ENCODE results near the gene GNAI1.
A peak's percentile ranks its signal among the peaks of the same experiment; 100 is the strongest.

Gene GNAI1

DNA sequence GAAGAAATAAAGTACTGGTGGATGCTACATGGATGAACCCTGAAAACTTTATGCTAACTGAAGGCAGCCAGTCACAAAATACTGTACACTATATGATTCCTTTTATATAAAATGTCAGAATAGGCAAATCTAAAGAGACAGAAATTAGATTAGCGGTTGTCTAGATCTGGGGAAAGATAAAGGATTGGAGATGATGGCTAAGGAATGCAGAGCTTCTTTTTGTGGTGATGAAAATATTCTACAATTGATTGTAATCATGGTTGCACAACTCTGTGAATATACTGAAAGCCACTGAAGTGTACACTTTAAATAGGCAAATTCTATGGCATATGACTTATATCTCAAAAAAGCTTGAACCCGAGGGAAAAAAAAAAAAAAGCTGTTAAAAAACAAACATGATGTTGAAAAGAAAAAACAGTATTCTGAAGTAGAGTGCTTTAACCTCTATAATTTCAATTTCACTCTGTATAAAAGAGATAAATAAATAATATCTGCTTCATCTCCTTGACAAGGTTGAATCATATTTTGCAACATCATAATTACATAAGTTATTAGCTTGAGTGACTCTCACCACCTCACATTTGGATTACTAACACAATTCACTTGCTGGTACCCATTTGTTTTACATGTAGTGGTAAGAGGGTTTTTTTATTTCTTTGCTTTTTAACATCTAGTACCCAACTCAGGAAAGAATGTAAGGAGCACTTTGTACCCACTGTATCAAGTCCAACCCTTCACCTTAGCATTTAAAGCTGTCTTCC is 2.8 kb upstream of the GNAI1 start:
- no peak for DNase-seq (ENCODE audit: low read depth in 4 of 4, low spot score in 1 of 4)

DNA sequence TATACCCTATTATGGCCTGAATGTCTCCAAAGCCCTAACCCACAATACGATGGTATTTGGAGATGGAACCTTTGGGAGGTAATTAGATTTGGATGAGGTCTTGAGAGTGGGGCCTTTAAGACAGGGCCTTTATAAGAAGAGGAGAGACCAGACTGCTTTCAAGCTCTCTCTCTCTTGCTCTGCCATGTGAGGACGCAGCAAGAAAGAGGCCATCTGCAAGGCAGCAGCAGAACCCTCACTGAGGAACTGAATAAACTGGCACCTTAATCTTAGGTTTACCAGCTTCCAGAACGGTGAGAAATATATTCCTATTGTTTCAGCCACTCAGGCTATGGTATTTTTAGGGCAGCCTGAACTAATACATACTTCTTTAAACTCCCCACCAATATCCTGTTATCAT is 2.0 kb upstream of the GNAI1 start:
- DNase-seq (ENCODE audit: low read depth in 4 of 4, low spot score in 1 of 4), result no peak

DNA sequence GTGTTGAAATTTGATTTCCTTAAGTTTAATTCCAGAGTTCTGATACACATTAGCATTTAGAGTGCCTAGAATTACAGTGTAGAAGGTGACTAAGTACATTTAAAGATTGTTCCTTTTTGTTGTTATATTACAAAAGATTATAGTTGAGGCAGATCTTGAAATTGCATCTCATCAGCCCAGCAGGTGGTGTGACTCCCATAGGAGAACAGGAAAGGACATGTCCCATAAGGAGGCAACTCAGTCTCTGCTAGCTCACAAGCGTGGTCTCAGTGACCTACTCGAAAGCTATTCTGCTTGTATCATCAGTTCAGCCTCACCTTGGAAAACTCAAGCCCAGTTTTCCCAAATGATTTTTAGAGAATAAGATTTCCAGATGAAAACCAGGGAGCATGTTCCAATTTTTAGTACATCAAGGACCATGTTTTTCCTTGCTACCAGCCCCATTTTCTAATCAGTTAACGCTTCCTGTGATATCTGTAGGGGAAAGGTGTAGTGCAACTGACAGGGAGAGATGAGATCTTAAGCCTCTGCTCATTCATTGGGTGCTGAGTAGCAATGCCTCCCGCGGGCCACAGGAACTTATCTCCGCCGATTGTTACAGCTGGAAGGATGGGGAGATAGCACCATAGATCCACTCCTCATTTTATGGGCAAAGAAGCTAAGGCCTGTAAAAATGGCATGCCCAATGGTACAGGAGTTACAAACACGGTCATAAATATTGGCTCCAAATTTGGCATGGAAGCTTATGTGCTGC is 1.1 kb upstream of the GNAI1 start:
- no peak for DNase-seq (ENCODE audit: low read depth in 4 of 4, low spot score in 1 of 4)

DNA sequence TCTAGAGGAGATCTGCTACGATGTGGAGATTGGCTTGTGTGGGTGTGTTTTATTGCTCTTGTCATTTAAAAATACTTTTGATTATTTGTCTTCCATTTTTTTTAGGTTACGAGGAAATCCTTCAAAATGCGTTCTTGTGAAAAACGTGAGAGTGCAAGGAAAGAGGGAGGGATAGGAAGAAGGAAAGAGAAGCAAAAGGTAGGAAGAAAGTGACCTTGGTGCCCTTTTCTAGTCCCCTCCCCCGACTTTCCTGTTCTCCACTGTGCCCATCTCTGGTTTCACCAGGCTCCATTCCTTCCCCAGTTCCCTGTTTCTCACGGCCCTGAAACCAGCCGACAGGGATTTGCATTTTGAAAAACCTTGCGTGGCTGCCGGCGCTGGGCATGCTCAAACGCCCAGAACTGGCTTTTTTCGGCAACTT is 506 bp upstream of the GNAI1 start:
- DNase-seq (ENCODE audit: low read depth in 4 of 4, low spot score in 1 of 4), result no peak

DNA sequence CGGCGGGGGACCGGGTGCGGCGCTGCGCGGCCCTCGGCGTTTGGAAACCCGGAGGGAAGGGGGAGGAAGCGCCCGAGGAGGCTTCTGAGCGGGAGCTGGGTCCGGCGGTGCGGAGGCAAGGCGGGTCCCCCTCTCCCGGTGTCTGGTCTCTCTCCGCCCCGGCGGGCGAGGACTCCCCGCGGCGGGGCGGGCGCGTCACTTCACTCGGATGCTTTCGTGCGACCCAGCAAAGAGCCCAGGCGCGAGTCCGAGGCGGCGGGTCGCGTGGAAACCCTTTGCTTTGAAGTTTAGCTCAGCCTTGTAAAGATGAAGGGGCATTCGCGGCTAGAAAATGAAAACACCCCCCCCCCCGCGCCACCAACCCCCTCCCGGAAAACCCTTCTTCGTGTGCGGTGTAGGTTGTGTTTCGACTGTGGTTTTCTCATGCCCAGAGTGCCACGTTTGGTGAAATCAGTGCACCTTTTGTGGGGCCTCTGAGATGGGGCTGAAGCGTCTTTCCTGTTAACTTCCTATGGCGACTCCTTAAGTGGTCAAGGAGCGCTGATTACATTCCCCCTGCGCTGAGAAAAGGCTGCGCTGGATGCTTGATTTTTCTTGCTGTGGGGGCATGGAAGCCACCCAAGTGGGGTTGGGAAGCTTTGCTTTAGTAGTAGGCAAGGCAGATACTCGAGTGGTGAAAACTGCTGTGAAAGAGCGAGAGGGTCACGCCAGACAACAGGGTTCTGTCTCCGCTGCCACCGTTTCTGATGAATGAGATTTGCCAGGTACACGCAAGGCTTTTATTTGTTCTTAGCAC is 876 bp downstream of the GNAI1 start:
- DNase-seq (ENCODE audit: low read depth in 4 of 4, low spot score in 1 of 4), result no peak

DNA sequence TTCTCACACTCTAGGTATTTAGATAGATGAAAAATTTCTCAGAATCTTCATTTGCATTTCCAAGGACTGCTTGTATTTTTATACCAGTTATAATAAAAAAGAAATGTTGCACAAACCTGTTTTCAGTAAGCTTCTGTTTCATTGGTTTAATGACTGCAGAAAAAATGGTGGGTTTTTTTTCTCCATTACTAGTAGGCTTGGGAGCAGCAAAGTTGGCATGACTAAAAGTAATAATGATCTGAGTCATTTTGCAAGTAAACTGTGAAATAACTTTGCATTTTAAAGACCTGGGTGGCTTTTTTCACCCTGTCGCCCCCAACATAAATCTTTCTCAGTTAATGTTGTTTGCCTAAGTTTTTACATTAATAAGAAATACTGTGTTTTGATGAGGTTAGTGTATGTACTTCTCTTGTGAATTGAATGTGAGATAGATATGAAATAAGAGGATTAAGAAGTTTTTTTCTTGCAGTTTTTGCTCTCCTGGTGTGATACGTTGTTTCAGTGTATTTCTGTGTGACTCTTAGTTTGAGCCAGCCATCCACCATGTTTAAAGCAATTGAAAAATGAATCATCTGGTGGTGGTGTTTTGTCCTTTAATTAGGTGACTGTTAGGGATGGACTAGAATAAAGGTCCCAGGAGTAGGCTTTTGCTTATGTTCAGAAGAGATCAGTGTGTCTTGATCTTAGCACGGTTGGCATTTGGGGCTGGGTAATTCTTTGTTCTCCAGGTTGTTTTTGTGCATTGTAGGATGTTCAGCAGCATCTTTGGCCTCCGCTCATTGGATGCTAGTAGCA is 1.8 kb downstream of the GNAI1 start:
- no peak for DNase-seq (ENCODE audit: low read depth in 4 of 4, low spot score in 1 of 4)

DNA sequence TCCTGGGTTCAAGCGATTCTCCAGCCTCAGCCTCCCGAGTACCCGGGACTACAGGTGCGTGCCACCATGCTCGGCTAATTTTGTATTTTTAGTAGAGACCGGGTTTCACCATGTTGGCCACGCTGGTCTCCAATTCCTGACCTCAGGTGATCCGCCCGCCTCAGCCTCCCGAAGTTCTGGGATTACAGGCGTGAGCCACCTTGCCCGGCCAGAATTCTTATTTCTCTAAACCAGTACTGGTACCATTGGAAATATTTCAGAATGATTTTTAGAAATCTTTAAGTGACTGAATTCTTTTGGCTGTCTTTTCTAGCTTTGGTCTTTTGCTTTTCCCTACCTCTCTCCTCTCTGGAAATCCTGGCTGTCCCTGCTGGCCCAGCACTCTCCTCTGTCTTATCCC is 2.8 kb downstream of the GNAI1 start:
- no peak for DNase-seq (ENCODE audit: low read depth in 4 of 4, low spot score in 1 of 4)

DNA sequence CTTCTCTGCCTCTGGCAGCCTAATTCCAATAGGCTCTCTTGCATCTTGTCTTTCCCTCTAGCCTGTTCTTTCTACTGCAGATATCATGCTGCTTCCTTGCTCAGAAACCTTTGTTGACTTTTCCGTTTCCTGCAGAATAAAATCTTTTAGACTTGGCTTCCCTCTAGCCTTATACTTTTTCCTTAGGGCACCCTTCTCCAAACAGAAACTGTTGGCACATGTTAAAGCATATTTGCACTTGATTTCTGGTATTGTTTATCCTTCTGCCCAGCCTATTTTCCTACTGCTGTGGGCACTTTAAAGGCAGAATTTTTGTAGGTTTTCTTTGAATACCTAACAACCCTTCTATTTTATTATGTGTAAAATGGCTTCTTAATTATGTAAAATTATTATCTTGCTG is 4.6 kb downstream of the GNAI1 start:
- no peak for DNase-seq (ENCODE audit: low read depth in 4 of 4, low spot score in 1 of 4)

DNA sequence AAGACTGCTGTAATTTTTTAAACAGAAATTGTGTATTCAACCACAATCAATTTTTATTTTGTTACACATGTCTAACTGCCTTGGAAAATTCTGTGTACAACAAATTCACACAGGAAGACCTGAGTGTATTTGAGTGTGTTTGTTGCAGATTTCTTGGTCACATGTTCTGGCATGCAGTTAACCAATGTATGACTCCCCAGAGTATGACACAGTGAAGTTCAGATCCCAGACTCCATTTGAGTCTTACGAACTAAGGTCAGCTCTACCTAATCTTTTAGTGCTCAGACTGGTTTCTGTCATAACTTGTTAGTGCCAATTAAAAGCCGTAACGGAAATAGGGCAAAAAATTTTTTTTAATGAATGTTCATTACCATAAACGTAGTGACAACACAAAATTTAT is 5.8 kb downstream of the GNAI1 start:
- no peak for DNase-seq (ENCODE audit: low read depth in 4 of 4, low spot score in 1 of 4)

DNA sequence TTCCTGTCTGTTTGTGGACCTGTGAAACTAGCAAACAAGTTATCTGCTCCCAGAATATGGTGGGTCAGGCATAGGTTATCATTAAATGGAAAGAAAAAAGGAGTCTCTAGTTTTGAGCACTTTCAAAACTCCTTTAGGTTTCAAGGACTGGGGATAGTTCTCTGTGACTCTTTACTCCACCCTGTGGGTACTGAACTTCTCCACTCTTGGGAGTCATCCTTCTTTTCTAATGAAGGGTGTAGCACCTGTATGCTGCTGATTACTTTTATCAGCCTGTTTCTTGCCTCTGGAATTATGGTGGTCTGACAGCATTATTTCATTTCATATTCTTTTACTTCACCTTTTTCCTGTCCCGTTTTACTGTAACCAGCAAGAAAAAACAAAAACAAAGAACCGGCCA is 6.7 kb downstream of the GNAI1 start:
- DNase-seq (ENCODE audit: low read depth in 4 of 4, low spot score in 1 of 4), result no peak

DNA sequence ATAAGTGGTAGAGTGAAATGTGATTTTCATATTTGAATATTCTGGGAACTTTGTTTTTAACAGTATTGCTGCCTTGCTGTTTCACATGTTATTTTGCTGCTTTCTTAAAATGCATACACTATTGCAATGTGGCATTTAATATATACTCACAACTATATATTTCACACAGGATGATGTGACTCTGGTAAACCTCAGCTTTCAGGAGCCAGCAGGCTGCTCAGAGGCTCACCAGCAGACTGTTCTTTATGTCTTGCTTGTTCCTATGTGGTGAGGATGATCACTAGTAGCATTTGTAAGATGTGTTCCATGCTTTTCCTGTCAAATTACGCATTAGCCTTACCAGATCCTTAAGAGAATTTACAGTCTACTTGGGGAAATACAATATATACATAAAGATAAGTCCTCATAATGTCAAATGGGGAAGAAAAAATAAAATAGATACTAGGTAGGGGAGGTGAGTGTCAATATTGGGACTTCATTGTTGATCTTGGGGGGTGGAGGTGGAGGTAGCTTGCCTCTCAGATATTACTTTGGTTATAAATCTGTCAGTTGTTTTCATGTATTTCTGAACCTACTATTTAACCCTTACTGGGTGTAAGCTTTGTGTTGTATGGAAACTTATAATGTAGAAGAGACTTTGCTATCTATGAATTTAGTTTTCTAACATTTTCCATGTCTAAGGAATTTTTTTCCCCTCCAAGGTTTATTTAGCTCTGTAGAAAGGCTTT is 8.4 kb downstream of the GNAI1 start:
- no peak for DNase-seq (ENCODE audit: low read depth in 4 of 4, low spot score in 1 of 4)

DNA sequence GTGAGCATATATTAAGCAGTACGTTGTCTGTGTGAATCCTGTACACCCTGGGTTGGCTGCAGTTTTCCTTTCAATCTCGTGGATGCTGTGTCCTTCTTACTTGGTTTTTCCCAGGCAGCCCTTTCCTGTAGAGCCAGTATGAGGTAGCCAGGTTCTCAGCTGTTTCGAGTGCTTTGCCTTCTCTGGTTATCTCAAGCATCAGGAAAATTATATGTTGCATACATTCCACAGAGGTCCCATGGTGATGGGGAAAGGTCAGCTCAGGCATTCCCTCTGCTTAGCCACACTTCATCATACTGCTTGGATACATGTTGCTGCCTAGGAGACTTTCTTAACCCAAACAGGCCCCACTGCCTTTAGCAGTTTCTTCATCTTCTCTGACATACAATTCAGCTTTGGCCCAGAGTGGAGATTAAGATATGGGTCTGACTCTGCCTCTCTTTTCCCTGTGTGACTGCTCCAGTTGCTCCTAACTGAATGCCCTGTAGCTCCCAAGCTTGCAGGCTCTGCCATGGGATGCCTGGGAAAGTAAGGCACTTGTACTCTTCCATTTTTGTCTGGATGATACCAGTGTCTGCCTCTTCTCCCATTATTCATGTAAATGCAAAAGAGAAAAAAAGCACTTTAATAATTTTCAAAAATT is 11.3 kb downstream of the GNAI1 start:
- no peak for DNase-seq (ENCODE audit: low read depth in 4 of 4, low spot score in 1 of 4)

DNA sequence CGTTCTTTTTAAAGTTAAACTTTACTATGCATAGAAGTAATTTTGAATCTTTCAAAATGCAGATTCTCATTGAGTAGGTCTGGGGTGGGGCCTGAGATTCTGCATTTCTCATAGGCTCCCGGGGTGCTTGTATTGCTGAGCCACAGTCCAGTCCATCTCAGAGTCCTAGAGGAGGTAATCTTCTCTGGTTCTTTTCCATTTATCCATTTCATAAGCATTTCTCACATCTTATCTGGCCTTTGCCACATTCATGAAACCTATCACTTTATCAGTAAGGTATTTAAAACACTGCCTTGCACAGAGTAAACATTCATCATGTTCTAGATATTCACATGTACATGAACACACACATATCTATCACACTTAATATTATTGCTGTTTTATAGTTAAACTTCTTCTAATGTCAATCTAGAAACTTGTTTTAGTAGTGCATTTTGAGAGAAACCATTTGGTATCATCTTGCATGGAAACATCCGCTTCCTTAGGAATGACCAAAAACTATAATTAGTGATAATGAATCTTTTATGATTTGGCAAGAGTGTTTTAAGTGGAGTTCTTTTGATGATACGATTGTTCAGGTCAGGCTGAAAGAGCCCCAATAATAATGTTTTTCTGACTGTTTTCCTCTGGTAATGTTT is 12.0 kb downstream of the GNAI1 start:
- DNase-seq (ENCODE audit: low read depth in 4 of 4, low spot score in 1 of 4), result no peak

DNA sequence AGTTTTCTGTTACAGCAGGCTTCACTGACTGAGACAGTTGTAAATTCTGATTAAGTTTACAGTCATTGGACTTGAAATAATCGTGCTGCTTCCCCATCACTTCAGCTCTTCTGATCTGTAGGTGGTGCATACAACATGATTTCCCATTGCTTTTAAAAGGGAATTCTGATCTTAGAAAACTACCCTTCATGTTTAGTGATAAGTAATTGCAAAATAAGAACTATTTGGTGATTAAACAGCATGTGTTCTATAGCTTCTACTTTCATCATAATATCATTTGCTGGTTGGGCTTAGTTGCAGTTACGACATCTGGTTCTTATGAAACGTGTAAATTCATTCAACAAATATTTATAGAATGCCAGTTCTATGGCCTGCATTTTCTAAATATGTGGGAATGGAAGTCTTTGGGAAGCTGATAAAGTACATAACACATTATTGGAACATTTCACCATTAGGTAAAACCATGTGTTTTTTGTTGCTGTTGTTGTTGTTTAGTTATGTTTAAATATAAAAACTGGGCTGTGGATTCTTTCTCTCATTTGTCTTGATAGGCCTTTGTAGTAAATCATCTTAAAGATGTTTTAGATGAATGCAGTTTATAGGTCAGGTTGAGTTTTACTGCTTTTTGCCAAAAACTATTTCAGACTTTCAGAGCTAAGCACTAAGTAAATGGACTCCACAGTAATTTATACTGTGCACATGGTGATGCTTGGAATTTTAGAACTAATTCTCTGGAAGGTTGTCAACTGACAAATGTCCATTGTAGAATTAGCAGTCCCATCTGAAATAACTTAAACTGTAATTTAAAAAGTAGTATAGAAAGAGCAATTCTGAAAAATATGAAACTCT is 13.1 kb downstream of the GNAI1 start:
- no peak for DNase-seq (ENCODE audit: low read depth in 4 of 4, low spot score in 1 of 4)

DNA sequence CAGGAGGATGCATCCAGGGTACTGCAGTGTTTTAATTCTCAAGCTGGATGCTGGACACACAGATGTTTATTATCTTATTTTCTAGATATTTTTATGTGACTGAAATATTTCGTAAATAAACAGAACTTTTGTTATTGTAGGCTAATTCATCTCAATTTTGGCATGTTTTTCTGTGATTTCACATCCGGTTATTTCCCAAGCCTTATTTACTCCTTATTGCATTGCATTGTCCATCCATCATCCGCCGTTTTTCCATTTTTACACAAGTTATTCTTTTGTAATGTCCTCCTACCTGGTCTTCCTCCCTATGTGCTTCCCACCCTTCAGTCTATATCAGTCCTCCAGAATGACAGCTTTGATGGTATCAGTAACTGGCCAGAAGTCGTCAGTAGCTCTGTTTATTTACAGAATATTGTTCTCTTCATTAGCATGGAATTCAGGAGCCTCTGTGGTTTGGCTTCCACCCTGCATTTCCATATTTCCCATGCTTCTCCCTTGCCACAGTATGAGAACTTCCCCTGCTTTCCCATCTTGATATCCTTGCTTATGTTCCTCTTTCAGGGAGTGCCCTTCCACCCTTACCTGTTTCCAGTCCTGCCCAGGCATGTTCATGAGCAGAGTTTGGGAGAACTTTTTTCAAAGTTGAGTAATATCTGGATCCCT is 16.1 kb downstream of the GNAI1 start:
- DNase-seq (ENCODE audit: low read depth in 4 of 4, low spot score in 1 of 4), result no peak

DNA sequence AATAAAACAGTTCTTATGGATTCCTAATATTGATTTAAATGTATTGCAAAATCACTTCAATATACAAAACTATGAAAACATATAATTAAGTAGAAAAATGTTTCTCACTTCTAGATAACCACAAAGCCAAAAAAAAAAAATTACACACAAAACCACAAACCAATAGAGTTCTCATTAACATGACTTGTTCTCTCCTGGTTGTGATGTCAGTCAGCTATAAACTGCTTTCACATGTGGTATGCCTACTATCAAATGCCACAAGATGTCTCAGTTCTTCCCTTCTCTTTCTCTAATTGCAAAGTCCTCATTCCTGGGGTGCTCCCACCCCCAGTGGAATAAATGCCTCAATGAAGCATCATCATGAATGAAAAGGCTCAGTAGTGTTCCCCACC is 16.6 kb downstream of the GNAI1 start:
- peak in 1 of 4 experiments; percentile 10 for DNase-seq (ENCODE audit: low read depth in 4 of 4, low spot score in 1 of 4)

DNA sequence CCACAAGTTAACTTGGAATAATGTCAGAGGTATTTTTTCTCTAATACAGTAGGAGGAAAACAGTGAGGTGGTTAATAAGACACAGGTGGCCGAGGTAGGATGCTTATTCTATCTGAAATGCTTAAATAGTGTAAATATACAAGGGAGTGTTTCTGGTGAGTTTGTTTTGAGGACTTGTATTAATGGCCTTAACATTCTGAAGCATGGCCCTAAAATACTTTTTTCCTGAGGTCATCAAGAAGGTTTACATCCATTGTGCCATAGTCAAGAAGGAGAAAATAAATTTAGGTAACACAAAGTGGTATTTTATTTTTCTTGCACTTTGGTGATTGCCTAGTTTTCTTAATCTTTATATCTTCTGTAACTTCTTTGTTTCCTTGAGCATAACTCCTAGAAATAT is 18.8 kb downstream of the GNAI1 start:
- no peak for DNase-seq (ENCODE audit: low read depth in 4 of 4, low spot score in 1 of 4)
